ENCODE data around the gene CDK2. TPM values are rescaled to one million over a fixed set of nuclear protein-coding genes. Genes with fewer than 3 reads are reported as not detected.
"Not testable (repeated sequence)": the region's sequence is repeated elsewhere in the genome, so short reads cannot be mapped to it uniquely, and the experiment has no call there.

The CDK2 gene
- polyA plus RNA-seq, 1 donor from 2014 or later, result 2.6 TPM

DNA sequence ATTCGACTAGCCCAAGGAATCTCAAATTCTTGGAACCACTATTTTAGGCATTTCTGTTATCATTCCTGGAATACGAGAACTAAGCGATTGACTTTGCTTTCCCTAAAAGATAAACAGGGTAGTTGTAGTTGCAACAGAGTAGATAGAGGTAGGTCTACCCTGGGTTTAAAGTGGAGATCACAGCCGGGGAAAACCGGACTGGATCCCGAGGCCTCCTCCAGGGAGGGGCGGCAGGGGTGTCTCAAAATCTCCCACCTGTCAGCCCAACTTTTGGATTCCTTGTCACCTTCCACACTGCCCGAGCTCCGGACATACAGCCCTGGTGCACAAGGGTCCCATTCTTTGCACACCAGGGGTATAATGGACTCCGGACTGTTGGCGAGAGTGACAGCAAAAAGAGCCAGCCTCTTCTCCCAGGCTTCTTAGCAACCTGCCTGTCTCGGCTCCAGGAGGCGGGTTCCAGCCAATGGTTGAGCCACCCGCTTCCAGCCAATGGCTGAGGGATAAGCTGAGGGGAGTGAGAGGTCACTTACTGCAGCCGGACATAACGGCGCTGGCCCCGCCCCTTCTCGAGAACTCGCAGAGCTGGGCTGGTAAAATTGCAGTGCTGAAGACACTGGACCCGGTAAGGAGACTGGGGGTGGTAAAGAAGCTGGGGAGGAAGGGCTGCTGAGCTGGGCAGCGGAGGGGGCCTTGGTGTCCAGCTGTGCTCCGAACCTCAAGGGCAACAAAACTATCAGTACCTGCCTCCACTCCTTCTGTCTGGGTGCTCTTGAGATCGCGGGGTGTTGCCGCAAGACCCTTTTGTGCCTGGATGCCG is 30.3 kb downstream of the CDK2 start, which contains the start of gene SUOX:
Gene SUOX (plus strand): TSS at position 562 of the 820 bp plus-strand sequence. CDS start 4,946 bp downstream, outside the sequence.
- Histone ChIP-seq H4K20me1 (ENCODE audit: insufficient read depth) (no peaks in the 10 kb centered on the region), H3K9ac (ENCODE audit: low read length) (peak within 1 kb of the TSS; percentile 75), H3K79me2 (replicated peaks; ENCODE audit: insufficient read depth, low read length) (peaks cover 4% of the 10 kb centered on the region), H3K4me2 (ENCODE audit: low read length) (peak within 1 kb of the TSS; percentile 68), H3K27ac (ENCODE audit: low read length) (peak within 1 kb of the TSS; percentile 70), H2AFZ (ENCODE audit: low read depth, low read length) (peak within 1 kb of the TSS; percentile 3), H3K4me3 (ENCODE audit: low read length) (peak within 1 kb of the TSS; percentile 80), H3K27me3 (ENCODE audit: insufficient read depth, low read depth, low read length) (no peaks in the 10 kb centered on the region), H3K9me3 (ENCODE audit: low read length) (no peaks in the 10 kb centered on the region), H3K36me3 (ENCODE audit: insufficient read depth, low read length) (no peaks in the 10 kb centered on the region), H3K9me2 (ENCODE audit: insufficient read depth, low read length) (no peaks in the 10 kb centered on the region), H3F3A (ENCODE audit: insufficient read depth, low read length, poor library complexity, severe bottlenecking) (no peaks in the 10 kb centered on the region)
- TF ChIP-seq, protein P1, sequence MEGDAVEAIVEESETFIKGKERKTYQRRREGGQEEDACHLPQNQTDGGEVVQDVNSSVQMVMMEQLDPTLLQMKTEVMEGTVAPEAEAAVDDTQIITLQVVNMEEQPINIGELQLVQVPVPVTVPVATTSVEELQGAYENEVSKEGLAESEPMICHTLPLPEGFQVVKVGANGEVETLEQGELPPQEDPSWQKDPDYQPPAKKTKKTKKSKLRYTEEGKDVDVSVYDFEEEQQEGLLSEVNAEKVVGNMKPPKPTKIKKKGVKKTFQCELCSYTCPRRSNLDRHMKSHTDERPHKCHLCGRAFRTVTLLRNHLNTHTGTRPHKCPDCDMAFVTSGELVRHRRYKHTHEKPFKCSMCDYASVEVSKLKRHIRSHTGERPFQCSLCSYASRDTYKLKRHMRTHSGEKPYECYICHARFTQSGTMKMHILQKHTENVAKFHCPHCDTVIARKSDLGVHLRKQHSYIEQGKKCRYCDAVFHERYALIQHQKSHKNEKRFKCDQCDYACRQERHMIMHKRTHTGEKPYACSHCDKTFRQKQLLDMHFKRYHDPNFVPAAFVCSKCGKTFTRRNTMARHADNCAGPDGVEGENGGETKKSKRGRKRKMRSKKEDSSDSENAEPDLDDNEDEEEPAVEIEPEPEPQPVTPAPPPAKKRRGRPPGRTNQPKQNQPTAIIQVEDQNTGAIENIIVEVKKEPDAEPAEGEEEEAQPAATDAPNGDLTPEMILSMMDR (IDR thresholded peaks at IDR 0.05; ENCODE audit: poor library complexity, severe bottlenecking), result no peak
- TF ChIP-seq POLR2AphosphoS5 (IDR thresholded peaks at IDR 0.05), result peak; percentile 61
- TF ChIP-seq MXI1 (conservative IDR thresholded peaks at IDR 0.05; ENCODE audit: poor library complexity, severe bottlenecking), result peak; percentile 23
- TF ChIP-seq EZH2 (IDR thresholded peaks at IDR 0.05; ENCODE audit: borderline replicate concordance, insufficient read depth, low read length, poor library complexity, severe bottlenecking), result no peak
- no peak for TF ChIP-seq SMC3 (conservative IDR thresholded peaks at IDR 0.05; ENCODE audit: poor library complexity)
- TF ChIP-seq TAF1 (IDR thresholded peaks at IDR 0.05; ENCODE audit: low read depth), result peak; percentile 60
- no peak for TF ChIP-seq EP300 (conservative IDR thresholded peaks at IDR 0.05; ENCODE audit: poor library complexity, severe bottlenecking)
- TF ChIP-seq RAD21 (conservative IDR thresholded peaks at IDR 0.05), result no peak
- TF ChIP-seq, protein P2, sequence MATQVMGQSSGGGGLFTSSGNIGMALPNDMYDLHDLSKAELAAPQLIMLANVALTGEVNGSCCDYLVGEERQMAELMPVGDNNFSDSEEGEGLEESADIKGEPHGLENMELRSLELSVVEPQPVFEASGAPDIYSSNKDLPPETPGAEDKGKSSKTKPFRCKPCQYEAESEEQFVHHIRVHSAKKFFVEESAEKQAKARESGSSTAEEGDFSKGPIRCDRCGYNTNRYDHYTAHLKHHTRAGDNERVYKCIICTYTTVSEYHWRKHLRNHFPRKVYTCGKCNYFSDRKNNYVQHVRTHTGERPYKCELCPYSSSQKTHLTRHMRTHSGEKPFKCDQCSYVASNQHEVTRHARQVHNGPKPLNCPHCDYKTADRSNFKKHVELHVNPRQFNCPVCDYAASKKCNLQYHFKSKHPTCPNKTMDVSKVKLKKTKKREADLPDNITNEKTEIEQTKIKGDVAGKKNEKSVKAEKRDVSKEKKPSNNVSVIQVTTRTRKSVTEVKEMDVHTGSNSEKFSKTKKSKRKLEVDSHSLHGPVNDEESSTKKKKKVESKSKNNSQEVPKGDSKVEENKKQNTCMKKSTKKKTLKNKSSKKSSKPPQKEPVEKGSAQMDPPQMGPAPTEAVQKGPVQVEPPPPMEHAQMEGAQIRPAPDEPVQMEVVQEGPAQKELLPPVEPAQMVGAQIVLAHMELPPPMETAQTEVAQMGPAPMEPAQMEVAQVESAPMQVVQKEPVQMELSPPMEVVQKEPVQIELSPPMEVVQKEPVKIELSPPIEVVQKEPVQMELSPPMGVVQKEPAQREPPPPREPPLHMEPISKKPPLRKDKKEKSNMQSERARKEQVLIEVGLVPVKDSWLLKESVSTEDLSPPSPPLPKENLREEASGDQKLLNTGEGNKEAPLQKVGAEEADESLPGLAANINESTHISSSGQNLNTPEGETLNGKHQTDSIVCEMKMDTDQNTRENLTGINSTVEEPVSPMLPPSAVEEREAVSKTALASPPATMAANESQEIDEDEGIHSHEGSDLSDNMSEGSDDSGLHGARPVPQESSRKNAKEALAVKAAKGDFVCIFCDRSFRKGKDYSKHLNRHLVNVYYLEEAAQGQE (IDR thresholded peaks at IDR 0.05; ENCODE audit: borderline replicate concordance), result peak; percentile 60

DNA sequence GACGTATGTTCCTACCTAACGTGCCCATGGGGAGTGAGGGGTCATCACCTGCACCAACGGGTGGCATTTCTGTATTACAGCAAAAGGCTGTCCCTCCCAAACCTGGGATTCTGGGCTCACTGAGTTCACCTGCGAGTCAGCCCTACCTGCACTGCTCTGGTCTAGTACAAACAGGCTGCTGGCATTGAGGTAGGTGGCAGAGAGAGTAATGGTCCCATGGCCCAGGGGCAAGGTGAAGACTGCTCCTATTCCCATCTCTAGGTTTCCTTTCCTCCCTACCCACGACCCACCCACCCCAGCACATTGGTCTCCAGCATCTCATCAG is 30.9 kb downstream of the CDK2 start:
- TF ChIP-seq, protein P2 (IDR thresholded peaks at IDR 0.05; ENCODE audit: borderline replicate concordance), result no peak
- TF ChIP-seq MXI1 (conservative IDR thresholded peaks at IDR 0.05; ENCODE audit: poor library complexity, severe bottlenecking) (no peak), RAD21 (conservative IDR thresholded peaks at IDR 0.05) (no peak), EZH2 (IDR thresholded peaks at IDR 0.05; ENCODE audit: borderline replicate concordance, insufficient read depth, low read length, poor library complexity, severe bottlenecking) (no peak), SMC3 (conservative IDR thresholded peaks at IDR 0.05; ENCODE audit: poor library complexity) (no peak)
- Histone ChIP-seq H3K9me2 (ENCODE audit: insufficient read depth, low read length) (no peaks in the 10 kb centered on the region), H3K27ac (ENCODE audit: low read length) (peak overlapping the region; percentile 70)

DNA sequence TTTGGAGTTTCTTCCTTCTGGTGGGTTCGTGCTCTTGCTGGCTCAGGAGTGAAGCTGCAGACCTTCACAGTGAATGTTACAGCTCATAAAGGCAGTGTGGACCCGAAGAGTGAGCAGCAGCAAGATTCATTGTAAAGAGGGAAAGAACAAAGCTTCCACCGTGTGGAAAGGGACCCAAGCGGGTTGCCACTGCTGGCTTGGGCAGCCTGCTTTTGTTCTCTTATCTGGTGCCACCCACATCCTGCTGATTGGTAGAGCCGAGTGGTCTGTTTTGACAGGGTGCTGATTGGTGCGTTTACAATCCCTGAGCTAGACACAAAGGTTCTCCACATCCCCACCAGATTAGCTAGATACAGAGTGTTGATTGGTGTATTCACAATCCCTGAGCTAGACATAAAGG is 32.9 kb downstream of the CDK2 start:
- not testable (repeated sequence) for H3K9me2 ChIP-seq (ENCODE audit: insufficient read depth, low read length); H3K79me2 ChIP-seq (replicated peaks; ENCODE audit: insufficient read depth, low read length); H3K36me3 ChIP-seq (ENCODE audit: insufficient read depth, low read length); H3K4me2 ChIP-seq (ENCODE audit: low read length); H2AFZ ChIP-seq (ENCODE audit: low read depth, low read length); H3K4me3 ChIP-seq (ENCODE audit: low read length); H3F3A ChIP-seq (ENCODE audit: insufficient read depth, low read length, poor library complexity, severe bottlenecking); H4K20me1 ChIP-seq (ENCODE audit: insufficient read depth); H3K9ac ChIP-seq (ENCODE audit: low read length); H3K27ac ChIP-seq (ENCODE audit: low read length); H3K9me3 ChIP-seq (ENCODE audit: low read length); H3K27me3 ChIP-seq (ENCODE audit: insufficient read depth, low read depth, low read length)

More for the DNA sequence above, 30.9 kb downstream of the CDK2 start:
- peak overlapping the region; percentile 80 for H3K4me3 ChIP-seq (ENCODE audit: low read length)
- no peaks in the 10 kb centered on the region for H3K9me3 ChIP-seq (ENCODE audit: low read length)
- H4K20me1 ChIP-seq (ENCODE audit: insufficient read depth), result no peaks in the 10 kb centered on the region
- no peaks in the 10 kb centered on the region for H3K36me3 ChIP-seq (ENCODE audit: insufficient read depth, low read length)
- peak overlapping the region; percentile 68 for H3K4me2 ChIP-seq (ENCODE audit: low read length)
- no peaks in the 10 kb centered on the region for H3K27me3 ChIP-seq (ENCODE audit: insufficient read depth, low read depth, low read length)
- no peaks in the 10 kb centered on the region for H3F3A ChIP-seq (ENCODE audit: insufficient read depth, low read length, poor library complexity, severe bottlenecking)
- H3K9ac ChIP-seq (ENCODE audit: low read length), result peak overlapping the region; percentile 75
- no peak overlapping the region for H2AFZ ChIP-seq (ENCODE audit: low read depth, low read length)
- H3K79me2 ChIP-seq (replicated peaks; ENCODE audit: insufficient read depth, low read length), result peaks cover 4% of the 10 kb centered on the region

Measured in neural cell (in vitro differentiated cells).